Activated T-cell treated with anti-CD3 and anti-CD28 coated beads for 4 hours (primary cell): Measurements from ENCODE around the gene PTPRK.

Experiments used
- DNase-seq: peaks from one replicate; pipeline ENCODE4 v3.0.0-alpha.2; 2020

Gene PTPRK

DNA sequence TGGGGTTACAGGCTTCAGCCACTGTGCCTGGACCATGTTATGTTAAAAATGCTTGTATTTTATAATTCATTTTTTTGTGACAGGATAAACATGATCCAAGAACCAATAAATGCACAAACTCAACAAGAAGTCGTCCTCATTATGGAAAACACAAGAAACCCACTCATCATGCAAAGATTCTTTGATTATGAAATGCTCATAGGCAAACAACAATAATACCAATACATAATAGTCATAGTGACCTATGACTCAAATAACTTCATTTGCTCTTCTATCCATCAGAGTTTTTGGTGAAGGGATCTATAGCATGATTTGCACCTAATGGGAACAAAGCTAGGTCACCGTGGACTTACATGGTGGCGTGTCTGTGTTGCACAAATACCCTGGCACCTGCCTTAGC is 402.5 kb downstream of the PTPRK start:
- DNase-seq: no peak

GRCh38 chr6:128114164-128114563 is 406.2 kb downstream of the PTPRK start:
- no peak for DNase-seq

- DNase-seq: no peak
Observed at GRCh38 chr6:128112494-128112893, 407.9 kb downstream of the PTPRK start.

GRCh38 chr6:128111096-128111495 is 409.3 kb downstream of the PTPRK start:
- no peak for DNase-seq

DNA sequence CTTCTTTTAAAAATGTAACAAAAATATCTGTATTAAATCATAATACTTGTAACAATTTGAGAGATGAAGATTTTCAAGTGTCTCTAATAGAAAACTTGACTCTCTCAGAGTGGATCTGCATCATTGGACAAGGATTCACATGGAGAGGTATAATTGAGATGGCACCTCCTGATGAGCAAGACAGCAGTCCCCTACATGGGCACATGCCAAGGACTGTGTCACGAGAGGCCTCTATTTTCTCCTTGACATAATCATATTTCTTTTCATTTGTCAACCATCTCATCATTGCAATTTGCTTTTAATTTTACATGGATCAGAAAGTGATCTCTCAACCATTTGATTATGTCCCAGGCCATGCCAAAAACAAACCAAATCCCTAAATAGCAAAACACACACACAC is 412.7 kb downstream of the PTPRK start:
- no peak for DNase-seq

DNA sequence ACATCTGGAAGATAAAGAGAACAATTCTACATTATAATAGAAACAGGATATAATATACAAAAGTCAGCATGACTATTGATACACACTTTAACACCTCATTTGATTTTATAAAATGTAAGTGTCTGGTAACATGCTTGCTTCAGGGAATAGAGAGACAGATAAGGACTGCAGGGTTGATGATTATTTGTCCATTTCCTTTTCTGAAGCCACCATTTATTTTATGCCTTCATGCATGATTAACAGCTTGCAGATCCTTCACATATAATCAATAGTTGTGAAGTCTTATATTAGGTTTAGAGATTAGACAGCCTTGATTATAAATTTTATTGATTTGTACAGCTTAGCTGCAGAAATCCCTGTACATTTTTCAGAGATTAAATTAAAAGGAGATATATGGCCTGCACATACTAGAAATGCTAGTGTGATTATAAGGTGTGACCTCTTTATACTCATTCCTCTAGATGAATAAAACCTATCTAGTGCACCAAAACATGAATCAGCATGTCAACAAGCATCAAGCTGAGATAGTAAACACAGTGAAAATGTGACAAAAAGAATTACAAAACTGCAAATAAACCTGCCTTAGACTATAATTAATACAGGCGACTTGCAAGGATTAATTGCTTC is 420.7 kb downstream of the PTPRK start:
- no peak for DNase-seq

GRCh38 chr6:128098000-128098581 is 422.3 kb downstream of the PTPRK start:
- no peak for DNase-seq

DNA sequence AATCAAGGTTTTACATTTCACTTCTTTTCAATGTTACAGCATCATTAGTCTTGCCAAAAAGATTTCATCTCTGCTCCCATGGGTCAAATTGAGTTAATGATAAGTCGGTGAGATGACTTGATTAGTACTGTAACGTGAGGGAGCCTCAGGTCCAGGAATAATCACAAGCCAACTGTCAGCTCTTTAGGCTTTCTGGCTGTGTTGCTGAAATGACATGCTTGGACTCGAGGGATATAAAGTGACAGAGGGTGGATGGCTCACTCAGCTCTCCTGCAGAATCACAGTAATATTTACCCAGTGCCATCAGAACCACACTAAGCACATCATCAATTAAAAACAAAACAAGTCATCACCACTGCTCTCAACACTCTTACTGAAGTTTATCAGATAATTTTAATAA is 423.4 kb downstream of the PTPRK start:
- DNase-seq: no peak

DNA sequence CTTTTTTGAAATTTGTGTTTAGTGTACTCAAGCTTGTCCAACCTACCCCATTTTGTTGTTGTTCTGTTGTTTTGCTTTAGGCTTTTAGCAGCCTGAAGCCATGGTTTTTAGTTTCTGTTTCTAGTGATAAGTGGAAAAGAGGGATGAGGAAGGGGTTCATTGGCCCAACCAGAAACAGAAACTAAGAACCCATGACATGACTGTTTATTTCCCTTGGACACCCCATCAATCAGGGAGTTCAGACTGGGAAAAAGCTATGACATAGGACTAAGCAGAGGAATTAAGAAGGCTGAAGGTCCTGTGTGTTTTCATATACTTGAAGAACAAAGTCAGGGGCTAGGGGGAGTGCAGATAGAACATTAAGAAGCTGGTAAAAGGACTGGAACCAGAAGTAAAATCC is 425.0 kb downstream of the PTPRK start:
- DNase-seq: no peak

DNA sequence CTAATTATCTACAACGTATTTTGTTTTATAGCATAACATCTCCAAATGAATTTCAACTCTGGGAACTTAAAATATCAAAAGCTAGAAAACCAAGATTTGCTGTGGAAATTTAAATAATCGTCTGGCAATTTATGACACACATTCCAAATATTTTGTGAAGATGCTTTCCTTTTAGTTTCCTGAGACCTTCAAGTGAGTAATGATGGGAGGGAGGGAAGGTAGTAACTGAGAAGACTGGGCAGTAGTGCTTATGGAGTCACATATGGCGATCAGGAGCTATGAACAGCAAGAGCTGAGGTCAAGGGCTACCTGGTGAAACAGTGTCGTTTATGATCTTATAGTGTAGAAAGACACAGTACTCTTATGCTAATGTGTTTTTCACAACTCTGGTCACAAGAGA is 441.4 kb downstream of the PTPRK start:
- no peak for DNase-seq

- DNase-seq: no peak
Observed at GRCh38 chr6:128078276-128078675, 442.1 kb downstream of the PTPRK start.

GRCh38 chr6:128076843-128077242 is 443.6 kb downstream of the PTPRK start:
- DNase-seq: no peak

DNA sequence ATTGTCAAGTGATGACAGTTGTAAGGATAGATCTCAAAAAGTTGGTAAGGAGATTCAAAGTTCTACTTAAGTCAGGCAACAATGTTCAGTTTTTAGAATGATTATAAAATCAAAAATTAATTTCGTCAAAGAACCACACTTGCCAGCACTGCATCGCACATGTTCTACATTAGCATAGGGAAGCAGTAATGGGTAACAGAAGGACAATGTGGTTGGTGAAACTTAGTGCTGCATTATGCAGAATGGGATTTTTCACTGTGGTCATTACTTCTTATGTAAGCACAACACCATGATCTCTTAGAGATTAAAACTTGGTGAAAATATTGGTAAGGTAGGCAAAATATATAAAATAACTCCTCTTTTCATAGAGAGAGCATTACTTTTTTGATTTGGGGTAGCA is 445.8 kb downstream of the PTPRK start:
- DNase-seq: no peak

DNA sequence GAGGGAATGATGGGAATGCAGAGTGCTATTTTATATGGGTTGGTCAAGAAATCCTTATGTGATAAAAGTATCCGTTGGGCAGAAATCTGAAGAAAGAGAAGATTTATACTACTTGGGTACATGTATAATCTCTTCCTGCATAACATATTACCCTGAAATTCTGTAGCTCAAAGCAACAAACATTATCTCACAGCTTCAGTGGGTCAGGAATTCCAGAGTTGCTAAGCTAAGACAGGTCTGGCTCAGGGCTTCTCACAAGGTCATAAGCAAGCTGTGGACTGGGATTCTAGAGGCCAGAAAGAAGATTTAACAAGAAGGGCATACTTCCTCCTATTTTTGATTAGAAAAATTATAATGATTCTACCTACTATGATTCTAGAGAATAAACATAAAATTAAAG is 447.0 kb downstream of the PTPRK start:
- DNase-seq: no peak

GRCh38 chr6:128071212-128071611 is 449.2 kb downstream of the PTPRK start:
- no peak for DNase-seq

DNA sequence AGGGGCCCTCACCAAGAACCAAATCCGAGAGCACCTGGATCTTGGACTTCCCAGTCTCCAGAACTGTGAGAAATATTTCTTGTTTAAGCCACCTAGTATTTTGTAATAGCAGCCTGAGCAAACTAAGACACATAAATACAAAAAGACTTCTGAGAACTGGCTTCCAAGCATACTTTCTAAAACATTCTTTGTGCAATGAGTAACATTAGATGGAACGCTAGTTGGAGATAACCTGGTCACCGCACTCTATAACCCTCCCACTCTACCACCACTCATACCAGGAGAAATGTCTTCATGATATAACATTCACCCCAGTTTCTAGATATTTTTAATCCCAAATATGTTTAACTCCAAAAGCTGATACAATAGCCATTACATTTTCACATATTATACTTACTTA is 450.0 kb downstream of the PTPRK start:
- DNase-seq: no peak

GRCh38 chr6:128069188-128069587 is 451.2 kb downstream of the PTPRK start:
- no peak for DNase-seq

DNA sequence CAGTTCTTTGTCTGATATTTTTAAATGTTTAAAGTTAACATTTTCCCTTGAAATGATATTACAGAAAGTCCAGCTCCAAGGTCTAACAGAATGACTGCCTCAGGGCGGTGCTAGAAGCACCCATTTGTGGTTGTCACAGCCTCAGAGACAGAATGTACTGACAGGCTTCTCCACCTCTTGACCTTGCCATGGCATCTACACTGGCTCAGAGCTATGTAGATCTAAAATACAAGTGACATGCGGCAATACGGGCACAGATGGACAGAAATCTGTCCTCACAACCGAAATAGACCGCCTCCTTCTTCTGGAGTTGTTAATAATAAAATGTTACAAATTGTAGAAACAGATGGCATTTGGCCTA is 452.3 kb downstream of the PTPRK start:
- no peak for DNase-seq

DNA sequence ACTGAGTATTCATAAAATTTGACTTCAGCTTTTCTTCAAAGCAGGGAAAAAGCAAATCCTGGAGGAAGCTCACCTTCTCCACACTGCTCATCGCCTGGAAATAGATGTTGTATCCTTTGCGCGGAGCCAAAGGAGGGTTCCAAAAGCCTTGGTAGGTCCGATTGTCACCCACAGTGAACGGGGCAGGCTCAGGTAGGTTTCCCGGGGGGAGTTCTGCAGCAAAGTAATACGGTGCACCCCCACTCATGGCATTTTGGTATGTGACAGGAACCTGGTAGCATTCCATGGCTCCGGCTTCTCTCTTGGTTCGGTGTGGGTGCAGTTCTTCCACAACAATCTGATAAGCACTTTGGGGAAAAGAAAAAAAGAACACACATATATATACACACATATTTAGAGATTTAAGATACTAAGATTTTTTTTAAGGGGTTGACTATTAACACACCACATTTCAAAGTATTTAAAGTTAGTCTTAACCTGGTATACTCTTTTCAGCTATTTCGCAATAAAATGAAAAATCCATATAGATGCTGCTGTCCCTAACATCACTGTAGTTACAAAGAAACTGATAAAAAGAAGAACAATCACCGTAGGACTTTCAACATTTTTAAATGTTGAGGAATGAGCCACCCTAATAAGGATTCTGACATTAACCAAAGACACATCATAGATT is 452.8 kb downstream of the PTPRK start:
- no peak for DNase-seq

DNA sequence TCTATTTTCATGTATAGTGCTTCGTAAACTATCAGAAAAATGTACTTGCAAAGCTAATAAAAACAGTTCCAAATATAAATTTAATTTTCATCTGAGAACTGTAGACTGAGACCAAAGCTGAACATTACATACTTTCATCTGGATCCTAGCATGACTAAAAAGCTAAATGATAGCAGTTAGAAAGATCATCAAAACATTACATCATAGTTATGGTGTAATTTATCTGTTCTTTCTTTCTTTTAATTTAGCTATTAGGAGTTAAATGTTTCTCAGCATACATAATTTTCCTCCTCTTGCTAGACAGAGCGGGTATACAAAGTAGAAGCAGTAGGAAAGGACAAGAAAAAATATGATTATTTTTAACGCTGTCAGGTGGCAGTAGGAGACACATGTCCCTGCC is 455.3 kb downstream of the PTPRK start:
- DNase-seq: no peak

DNA sequence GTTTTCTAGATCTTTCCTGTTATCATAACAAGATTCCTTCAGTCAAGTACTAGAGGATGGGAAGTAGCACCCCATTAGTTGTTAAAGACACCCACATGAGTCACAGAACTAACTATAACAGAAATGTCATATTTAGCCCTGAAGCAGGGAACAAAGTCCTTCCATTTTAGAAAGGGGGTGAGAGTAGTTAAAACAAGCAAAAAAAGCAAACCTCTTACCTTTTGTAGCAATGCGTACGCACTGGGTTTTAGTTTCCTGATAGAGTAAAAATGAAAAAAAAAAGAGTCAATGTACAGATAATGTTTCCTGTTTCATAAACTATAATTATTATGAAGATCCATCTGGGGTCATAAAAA is 455.9 kb downstream of the PTPRK start:
- DNase-seq: no peak

DNA sequence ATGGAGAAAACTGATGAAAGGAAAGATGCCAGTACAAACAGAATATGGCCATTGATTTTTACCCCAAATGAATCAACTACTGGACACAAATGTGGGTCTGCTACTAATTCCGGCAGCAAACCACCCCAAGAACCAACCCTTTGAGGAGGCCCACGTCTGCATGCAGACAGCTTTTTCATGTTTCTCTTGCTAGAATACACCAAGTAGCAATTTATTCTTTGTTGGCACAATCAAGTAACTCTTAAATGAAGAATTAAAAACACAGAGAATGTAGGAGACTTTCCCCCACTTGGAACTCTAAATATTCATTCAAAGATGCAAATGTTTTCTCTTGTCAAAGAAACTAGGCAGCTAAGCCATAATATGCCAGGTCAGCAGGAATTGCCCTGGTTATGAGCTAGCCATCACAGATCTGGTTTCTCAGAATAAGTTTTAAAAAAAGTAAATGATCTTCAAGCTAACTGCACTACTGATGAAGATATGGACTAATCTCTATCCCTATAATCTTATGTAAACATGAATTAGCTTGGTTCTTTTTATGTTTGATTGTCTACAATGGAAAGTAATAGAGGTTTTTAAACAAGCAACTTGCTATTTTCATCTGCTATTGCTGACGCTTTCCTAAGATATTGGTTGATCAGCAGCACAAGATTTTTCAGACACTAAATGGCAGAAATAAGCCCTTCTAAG is 456.4 kb downstream of the PTPRK start:
- DNase-seq: no peak

- DNase-seq: no peak
Observed at GRCh38 chr6:128062882-128063603, 457.4 kb downstream of the PTPRK start.

GRCh38 chr6:128057946-128058345 is 462.5 kb downstream of the PTPRK start:
- DNase-seq: no peak
